H1 (cell line): ENCODE results near the gene C17orf107. TPM values are rescaled to one million over a fixed set of nuclear protein-coding genes. Genes with fewer than 3 reads are reported as not detected.

Experiments used
- CTCF ChIA-PET: fragments of 300-600 bp; sonication (Branson Sonifier 250); formaldehyde crosslinking; loops from one replicate; lab custom pipeline; 2021; ENCODE audit not compliant: partially characterized antibody; lab: Charles Lee
- POLR2A ChIA-PET: fragments of 300-600 bp; sonication (Branson Sonifier 250); formaldehyde crosslinking; loops from one replicate; lab custom pipeline; 2021; ENCODE audit warnings: inconsistent platforms; ENCODE audit not compliant: partially characterized antibody; lab: Charles Lee
- DNase-seq, 2 experiments: peaks; one replicate each; pipeline versions ENCODE4 v3.0.0 to v3.0.0-alpha.2; 2010 to 2022; ENCODE audit warnings: low spot score in 2 of 2, low read depth in 1 of 2, mixed read lengths in 1 of 2
- FAIRE-seq: peaks from 2 replicates; lab custom pipeline; 2011; peaks lifted over from hg19 to GRCh38; lab: Jason Lieb, UNC
- H2AFZ ChIP-seq: 2 replicates; pipeline ENCODE4 v1.8.1; 2012; ENCODE audit warnings: low read length, inconsistent platforms
- H2AK5ac ChIP-seq: 2 replicates; pipeline ENCODE4 v1.6.1; 2013; ENCODE audit warnings: low read depth, low read length
- H2BK120ac ChIP-seq: replicated peaks from 2 replicates; pipeline ENCODE3; 2013; ENCODE audit warnings: low read depth, low read length, inconsistent platforms
- H2BK12ac ChIP-seq: 2 replicates; pipeline ENCODE4 v1.6.1; 2013; ENCODE audit warnings: low read depth, low read length
- H2BK15ac ChIP-seq: 2 replicates; pipeline ENCODE4 v1.6.1; 2013; ENCODE audit warnings: low read length
- H2BK20ac ChIP-seq: 2 replicates; pipeline ENCODE4 v1.6.1; 2013; ENCODE audit warnings: low read length
- H2BK5ac ChIP-seq: 2 replicates; pipeline ENCODE4 v1.6.1; 2013; ENCODE audit warnings: low read depth, low read length
- H3K14ac ChIP-seq: 2 replicates; pipeline ENCODE4 v1.6.1; 2013; ENCODE audit warnings: inconsistent platforms; ENCODE audit not compliant: insufficient read length
- H3K18ac ChIP-seq: 2 replicates; pipeline ENCODE4 v1.6.1; 2013; ENCODE audit warnings: low read length; ENCODE audit errors: extremely low read depth
- H3K23ac ChIP-seq: 2 replicates; pipeline ENCODE4 v1.6.1; 2013; ENCODE audit warnings: inconsistent platforms; ENCODE audit not compliant: insufficient read length
- H3K23me2 ChIP-seq: 2 replicates; pipeline ENCODE4 v1.6.1; 2013; ENCODE audit warnings: low read depth, low read length
- H3K27ac ChIP-seq: 2 replicates; pipeline ENCODE4 v1.6.1; 2011; ENCODE audit warnings: low read depth, low read length, inconsistent platforms
- H3K27me3 ChIP-seq, 4 experiments: replicated peaks in 1 of 4; 1 replicate in 1 of 4; 2 replicates in 3 of 4; pipeline versions ENCODE4 v1.6.1 to v1.8.1; 2011 to 2013; ENCODE audit warnings: low read length in 3 of 4, mild to moderate bottlenecking in 3 of 4, inconsistent platforms in 2 of 4, mixed read lengths in 2 of 4, moderate library complexity in 1 of 4; ENCODE audit not compliant: control insufficient read depth in 3 of 4, insufficient read depth in 3 of 4; ENCODE audit errors: extremely low read depth in 1 of 4
- H3K36me3 ChIP-seq, 4 experiments: 2 replicates each; pipeline versions ENCODE4 v1.6.1 to v1.8.1; 2011 to 2013; ENCODE audit warnings: mild to moderate bottlenecking in 4 of 4, low read length in 3 of 4, moderate library complexity in 2 of 4, control low read depth in 1 of 4, inconsistent platforms in 1 of 4; ENCODE audit not compliant: insufficient read depth in 4 of 4, control insufficient read depth in 2 of 4
- H3K4ac ChIP-seq: replicated peaks from 2 replicates; pipeline ENCODE3; 2013; ENCODE audit warnings: low read length, low read depth, mixed read lengths, inconsistent platforms; ENCODE audit not compliant: insufficient read length
- H3K4me1 ChIP-seq, 4 experiments: replicated peaks in 1 of 4; 1 replicate in 1 of 4; 2 replicates in 3 of 4; pipeline versions ENCODE4 v1.6.1 to v1.8.1; 2011 to 2013; ENCODE audit warnings: low read length in 3 of 4, inconsistent platforms in 2 of 4, mixed read lengths in 1 of 4; ENCODE audit not compliant: insufficient read depth in 4 of 4, control insufficient read depth in 3 of 4
- H3K4me2 ChIP-seq, 2 experiments: 2 replicates each; pipeline versions ENCODE4 v1.6.1 to v1.8.1; 2011 to 2013; ENCODE audit warnings: low read depth in 2 of 2, low read length in 2 of 2, control low read depth in 1 of 2, inconsistent platforms in 1 of 2, mild to moderate bottlenecking in 1 of 2; ENCODE audit not compliant: insufficient read depth in 1 of 2
- H3K4me3 ChIP-seq, 4 experiments: fragments of 200-600, 300-600 bp in 1 of 4; sonication (generic), shearing (Covaris generic), sonication (Bioruptor Twin) in 1 of 4; 2 replicates each; pipeline versions ENCODE4 v1.5.1 to v1.8.1; 2011 to 2016; ENCODE audit warnings: low read length in 4 of 4, low read depth in 3 of 4, control low read depth in 2 of 4, inconsistent platforms in 2 of 4, mild to moderate bottlenecking in 2 of 4, mixed read lengths in 1 of 4, moderate library complexity in 1 of 4; ENCODE audit not compliant: insufficient read depth in 2 of 4; ENCODE audit errors: extremely low read depth in 1 of 4
- H3K56ac ChIP-seq: replicated peaks from 2 replicates; pipeline ENCODE3; 2013; ENCODE audit warnings: low read depth, mild to moderate bottlenecking, mixed read lengths, low read length, inconsistent platforms; ENCODE audit not compliant: insufficient read length
- H3K79me1 ChIP-seq: 2 replicates; pipeline ENCODE4 v1.6.1; 2013; ENCODE audit warnings: low read depth, low read length, control low read depth
- H3K79me2 ChIP-seq, 2 experiments: 2 replicates each; pipeline versions ENCODE4 v1.6.1 to v1.8.1; 2012 to 2013; ENCODE audit warnings: low read length in 2 of 2, mild to moderate bottlenecking in 2 of 2, inconsistent platforms in 1 of 2; ENCODE audit not compliant: insufficient read depth in 2 of 2, control insufficient read depth in 1 of 2
- H3K9ac ChIP-seq, 4 experiments: replicated peaks in 1 of 4; 1 replicate in 1 of 4; 2 replicates in 3 of 4; pipeline versions ENCODE4 v1.6.1 to v1.8.1; 2011 to 2013; ENCODE audit warnings: low read depth in 3 of 4, low read length in 3 of 4, control low read depth in 2 of 4, mild to moderate bottlenecking in 2 of 4, moderate library complexity in 2 of 4, inconsistent platforms in 1 of 4; ENCODE audit errors: extremely low read depth in 1 of 4
- H3K9me3 ChIP-seq, 2 experiments: 2 replicates each; pipeline versions ENCODE4 v1.6.1 to v1.8.1; 2012 to 2013; ENCODE audit warnings: mild to moderate bottlenecking in 2 of 2, moderate library complexity in 2 of 2, control low read depth in 1 of 2, inconsistent platforms in 1 of 2, low read depth in 1 of 2, low read length in 1 of 2, mixed read lengths in 1 of 2; ENCODE audit not compliant: insufficient read depth in 2 of 2
- H4K20me1 ChIP-seq, 2 experiments: replicated peaks in 1 of 2; 2 replicates each; pipeline versions ENCODE3 to v1.8.1; 2011 to 2013; ENCODE audit warnings: inconsistent platforms in 2 of 2, low read length in 2 of 2, mild to moderate bottlenecking in 1 of 2; ENCODE audit not compliant: insufficient read depth in 2 of 2, control insufficient read depth in 1 of 2
- H4K5ac ChIP-seq: 2 replicates; pipeline ENCODE4 v1.6.1; 2013; ENCODE audit warnings: low read length, low read depth, mixed read lengths, inconsistent platforms; ENCODE audit not compliant: insufficient read length
- H4K8ac ChIP-seq: 2 replicates; pipeline ENCODE4 v1.8.0; 2013; ENCODE audit warnings: mild to moderate bottlenecking, moderate library complexity, low read length, inconsistent platforms; ENCODE audit not compliant: insufficient read depth; ENCODE audit errors: extremely low read depth
- H4K91ac ChIP-seq: replicated peaks from 2 replicates; pipeline ENCODE3; 2013; ENCODE audit warnings: low read length, mixed read lengths, inconsistent platforms; ENCODE audit not compliant: insufficient read length
- EP300 ChIP-seq, 2 experiments: IDR thresholded peaks; 1 replicate in 1 of 2; 2 replicates in 1 of 2; pipeline ENCODE4 v1.6.1; 2011 to 2012; ENCODE audit warnings: low read depth in 2 of 2, low read length in 2 of 2, mild to moderate bottlenecking in 2 of 2, borderline replicate concordance in 1 of 2, inconsistent platforms in 1 of 2, moderate library complexity in 1 of 2
- SP4 ChIP-seq: IDR thresholded peaks from 2 replicates; pipeline ENCODE4 v1.6.1; 2012; ENCODE audit warnings: low read length, inconsistent platforms
- TAF1 ChIP-seq: IDR thresholded peaks from 2 replicates; pipeline ENCODE4 v1.6.1; 2011; ENCODE audit warnings: mild to moderate bottlenecking, low read depth, low read length
- WGBS, 2 experiments: shearing (Covaris generic) in 1 of 2; methylation state at CpG; one replicate each; pipeline versions ENCODE4 v1.1.6 to v1.1.7; 2013 to 2015; ENCODE audit warnings: low lambda C conversion rate in 2 of 2, mixed read lengths in 2 of 2, inconsistent platforms in 1 of 2, low coverage in 1 of 2, missing lambda C conversion rate in 1 of 2; ENCODE audit not compliant: insufficient replicate concordance in 2 of 2, insufficient coverage in 1 of 2, insufficient read length in 1 of 2; ENCODE audit errors: extremely low coverage in 1 of 2, missing lambda C conversion rate in 1 of 2; 5-methylcytosine and 5-hydroxymethylcytosine counted together
- polyA plus RNA-seq, 7 experiments: library from polyadenylated mRNA; depleted of rRNA in 3 of 7; stranded (reverse) in 5 of 7; unstranded in 2 of 7; fragments of >200 nt in 5 of 7; fragments of 200-250 nt in 2 of 7; gene quantifications; 1 replicate in 5 of 7; 2 replicates in 1 of 7; 4 replicates in 1 of 7; pipeline versions ENCODE4 v1.2.1 to v1.2.3, GENCODE V29; 2011 to 2013; ENCODE audit warnings: missing spikeins in 2 of 7, mixed read lengths in 2 of 7
- total RNA-seq: library from RNA; stranded (reverse); fragmentation: NEBNext Ultra II Directional; extraction: Animal tissue kit (Norgen Biotek cat#: 25700); gene quantifications from 2 replicates; pipeline ENCODE4 v1.2.1, GENCODE V29; 2021

The C17orf107 gene
- total and polyA plus RNA-seq, 2 of the 8 experiments (the other 6 are each of a cell fraction or from before 2014, with no cell fraction given), result 0.39 to 0.45 TPM

DNA sequence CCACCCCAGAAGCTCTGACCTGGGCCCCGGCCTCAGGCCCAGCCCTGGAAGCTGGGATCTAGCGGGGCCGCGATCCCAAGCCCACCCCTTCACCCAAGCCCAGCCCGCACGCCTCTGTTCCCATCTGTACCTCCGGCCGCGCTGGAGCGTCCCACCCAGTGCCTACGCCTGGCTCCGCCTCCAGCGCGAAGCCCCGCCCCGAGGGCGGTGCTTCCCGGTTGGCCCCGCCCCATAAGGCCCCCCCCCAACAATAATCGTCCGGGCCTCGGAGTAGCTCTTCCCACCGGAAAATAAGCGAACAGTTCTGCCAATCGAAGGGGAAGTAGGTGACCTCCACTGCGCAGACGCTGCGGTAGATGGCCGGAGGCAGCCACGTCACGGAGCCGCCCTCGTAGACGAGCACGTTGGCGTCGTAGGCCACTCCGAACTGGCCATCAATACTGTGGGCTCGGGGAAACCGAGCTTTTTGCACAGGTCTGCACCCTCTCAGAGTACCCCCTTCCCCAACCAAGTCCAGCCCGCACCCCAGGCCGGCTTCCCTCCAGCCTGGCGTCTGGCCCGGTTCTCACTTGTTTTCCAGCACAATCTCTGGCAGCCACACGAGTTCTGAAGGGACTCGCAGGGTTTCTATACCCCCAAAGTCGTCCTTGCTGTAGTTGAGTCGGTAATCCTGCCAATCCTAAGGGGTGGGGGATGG lies 2.5 kb downstream of the C17orf107 start:
- H3K14ac ChIP-seq, result no peak overlapping the region
- FAIRE-seq (no peak), DNase-seq (no peak)
- H2BK120ac ChIP-seq, result no peak overlapping the region
- peaks cover 0 to 13% (median 4%) of the 10 kb centered on the region in 4 experiments; a peak in 6 of 7 replicates for H3K4me1 ChIP-seq
- H3K56ac ChIP-seq, result no peak overlapping the region
- 80% methylated on average over 48 of the region's 48 CpGs; no CpG with 5 or more reads in 1 of the 2 experiments for WGBS, 2 experiments
- no peaks in the 10 kb centered on the region for H4K20me1 ChIP-seq
- no peak overlapping the region for H3K27ac ChIP-seq
- no peak overlapping the region for H2AK5ac ChIP-seq
- no peak overlapping the region for H2BK15ac ChIP-seq
- TF ChIP-seq EP300 (IDR thresholded peaks at IDR 0.05; ENCODE audit: borderline replicate concordance in 1 of 2, low read depth in 2 of 2, low read length in 2 of 2), result no peak
- TF ChIP-seq SP4, result no peak
- TF ChIP-seq TAF1, result no peak
- no peak overlapping the region for H2BK20ac ChIP-seq
- ChIA-PET POLR2A (interaction anchor here (1.6 to 6.4 kb wide), 5 partner anchors 36 to 192 kb away, joined by 3 to 49 read pairs (median 6); partner anchors contain the start of genes ARRB2, PFN1, RNF167 and SLC25A11), CTCF (interaction anchor here (0.6 to 4.4 kb wide), 11 partner anchors 9 to 335 kb away, joined by 3 to 23 read pairs (median 3); partner anchors contain the start of gene CAMTA2)
- H3K79me1 ChIP-seq, result no peaks in the 10 kb centered on the region
- H3K4me2 ChIP-seq, result peak overlapping the region in 1 of 2 experiments; percentile 51; a peak in 1 of 4 replicates
- H3K9ac ChIP-seq, result no peak overlapping the region; a peak in 1 of 7 replicates
- no peak overlapping the region for H3K23ac ChIP-seq
- no peak overlapping the region for H3K18ac ChIP-seq
- H3K27me3 ChIP-seq, result 0 out of 7 replicates have a peak, but pooled peaks cover 0 to 2% (median 0%) of the 10 kb centered on the region in 4 experiments
- H3K36me3 ChIP-seq, result peaks cover 0 to 1% (median 0%) of the 10 kb centered on the region in 4 experiments; a peak in 2 of 8 replicates
- H3K9me3 ChIP-seq, result no peaks in the 10 kb centered on the region
- H4K5ac ChIP-seq, result no peak overlapping the region
- no peaks in the 10 kb centered on the region for H3K79me2 ChIP-seq
- no peak overlapping the region for H2AFZ ChIP-seq
- H3K4me3 ChIP-seq, result no peak overlapping the region; a peak in 1 of 8 replicates
- H2BK12ac ChIP-seq, result no peak overlapping the region
- no peak overlapping the region for H3K4ac ChIP-seq
- H4K8ac ChIP-seq, result no peak overlapping the region; the same call in 1 of the 2 replicates
- H2BK5ac ChIP-seq, result no peak overlapping the region; the same call in 1 of the 2 replicates
- peaks cover 3% of the 10 kb centered on the region; the same call in 1 of the 2 replicates for H3K23me2 ChIP-seq
- no peak overlapping the region for H4K91ac ChIP-seq
